AG04449 (cell line): ENCODE measurements around the gene GCHFR.

ENCODE experiments used
- CTCF ChIA-PET: fragments of 350-600 bp; formaldehyde crosslinking; extraction: SDS; loops from one replicate; lab custom pipeline; 2021; ENCODE audit warnings: antibody characterized with exemption; lab: Yijun Ruan, JAX
- POLR2A ChIA-PET: fragments of 400-600, 350-600 bp; formaldehyde crosslinking; extraction: SDS; loops from one replicate; lab custom pipeline; 2020; ENCODE audit warnings: antibody characterized with exemption, inconsistent platforms; lab: Yijun Ruan, JAX
- DNase-seq: peaks from one replicate; pipeline ENCODE4 v3.0.0-alpha.2; 2010; ENCODE audit warnings: low read depth, low spot score
- H3K4me3 ChIP-seq: 2 replicates; pipeline ENCODE4 v1.5.1; 2011; ENCODE audit warnings: low read depth, mild to moderate bottlenecking, control low read depth, low read length
- CTCF ChIP-seq: IDR thresholded peaks from one replicate; pipeline ENCODE4 v1.5.1; 2011; ENCODE audit warnings: mild to moderate bottlenecking, moderate library complexity, low read length, control low read depth, inconsistent platforms; ENCODE audit not compliant: insufficient read depth; ENCODE audit errors: missing control alignments

The GCHFR gene

GRCh38 chr15:40776537-40777141 is 12.8 kb downstream of the GCHFR start:
- no peak for DNase-seq
- H3K4me3 ChIP-seq = no peak overlapping the region
- no peak for TF ChIP-seq CTCF
- ChIA-PET POLR2A (interaction anchor here (0.6 kb wide), 1 partner anchor 66 kb away, joined by 4 read pairs; no protein-coding TSS in a partner anchor), CTCF (interaction anchor here (0.7 to 2.5 kb wide), 6 partner anchors 8 to 118 kb away, joined by 3 to 8 read pairs (median 4); partner anchors contain the start of gene VPS18)

- no peak overlapping the region for H3K4me3 ChIP-seq
- POLR2A ChIA-PET = no interaction called here
- peak; percentile 55 for TF ChIP-seq CTCF
- CTCF ChIA-PET = interaction anchor here (0.6 to 2.4 kb wide), 10 partner anchors 9 to 109 kb away, joined by 3 to 11 read pairs (median 4); no protein-coding TSS in a partner anchor
- DNase-seq = no peak
Measured at GRCh38 chr15:40782609-40783227, 18.9 kb downstream of the GCHFR start.

GRCh38 chr15:40785164-40785563 is 21.3 kb downstream of the GCHFR start:
- H3K4me3 ChIP-seq = no peak overlapping the region
- POLR2A ChIA-PET = no interaction called here
- no peak for DNase-seq
- TF ChIP-seq CTCF = no peak
- CTCF ChIA-PET = interaction anchor here (0.8 to 2.1 kb wide), 7 partner anchors 14 to 109 kb away, joined by 3 to 11 read pairs (median 6); partner anchors contain the start of genes DNAJC17, VPS18 and ZFYVE19

- H3K4me3 ChIP-seq = no peak overlapping the region
- no peak for DNase-seq
- POLR2A ChIA-PET = no interaction called here
- no peak for TF ChIP-seq CTCF
- CTCF ChIA-PET = interaction anchor here (0.7 to 2.1 kb wide), 8 partner anchors 15 to 109 kb away, joined by 3 to 11 read pairs (median 5); partner anchors contain the start of genes DNAJC17, VPS18 and ZFYVE19
Measured at GRCh38 chr15:40785814-40786213, 21.9 kb downstream of the GCHFR start.

- DNase-seq = no peak
- CTCF ChIA-PET = interaction anchor here (0.8 to 3.3 kb wide), 5 partner anchors 23 to 106 kb away, joined by 3 to 18 read pairs (median 4); partner anchors contain the start of genes GCHFR and VPS18
- H3K4me3 ChIP-seq = no peak overlapping the region
- POLR2A ChIA-PET = no interaction called here
- no peak for TF ChIP-seq CTCF
Measured at GRCh38 chr15:40787344-40787841, 23.5 kb downstream of the GCHFR start.

GRCh38 chr15:40787991-40788390 is 24.1 kb downstream of the GCHFR start:
- POLR2A ChIA-PET = no interaction called here
- no peak overlapping the region for H3K4me3 ChIP-seq
- DNase-seq = no peak
- CTCF ChIA-PET = interaction anchor here (0.8 to 3.3 kb wide), 5 partner anchors 21 to 106 kb away, joined by 3 to 18 read pairs (median 4); partner anchors contain the start of genes GCHFR and VPS18
- TF ChIP-seq CTCF = no peak
